ENCODE results near the gene CDH4.
A peak's percentile ranks its signal among the peaks of the same experiment; 100 is the strongest.

The CDH4 gene

GRCh38 chr20:61631751-61632150 is 379.7 kb downstream of the CDH4 start:
- DNase-seq (ENCODE audit: low read depth) = no peak

- DNase-seq (ENCODE audit: low read depth) = no peak
Measured at GRCh38 chr20:61633004-61633403, 380.9 kb downstream of the CDH4 start.

DNA sequence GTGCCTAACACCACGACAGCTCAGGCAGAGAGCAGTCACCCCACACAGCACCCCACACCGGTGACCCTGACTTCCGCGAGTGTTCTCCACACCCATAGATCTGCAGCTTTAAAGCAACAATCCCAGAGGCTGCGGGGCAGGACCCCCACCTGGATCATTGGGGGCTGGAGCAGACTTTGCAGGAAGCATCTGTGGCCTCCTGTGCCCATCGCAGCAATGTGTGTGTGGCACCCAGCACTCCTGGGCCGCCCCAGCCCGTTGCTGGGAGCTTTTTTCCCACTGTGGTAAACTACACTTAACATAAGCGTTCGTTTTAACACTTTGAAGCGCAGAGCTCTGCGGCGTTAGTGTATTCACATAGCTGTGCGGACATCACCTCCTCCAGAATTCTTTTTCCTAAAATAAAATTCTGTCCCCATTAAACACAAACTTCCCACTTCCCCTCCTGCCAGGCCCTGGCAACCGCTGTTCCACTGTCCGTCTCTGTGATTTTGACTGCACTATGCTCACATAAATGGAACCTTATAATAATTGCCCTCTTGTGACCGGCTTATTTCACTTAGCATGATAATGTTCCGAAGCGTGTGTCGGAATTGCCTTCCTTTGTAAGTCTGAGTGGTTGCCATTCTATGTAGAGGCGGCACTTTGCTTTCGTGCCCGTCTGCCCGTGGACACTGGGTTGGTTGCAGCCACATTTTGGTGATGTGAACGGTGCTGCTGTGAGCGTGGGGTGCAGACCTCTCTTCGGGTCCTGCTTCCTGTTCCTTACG is 382.5 kb downstream of the CDH4 start:
- no peak for DNase-seq (ENCODE audit: low read depth)

DNA sequence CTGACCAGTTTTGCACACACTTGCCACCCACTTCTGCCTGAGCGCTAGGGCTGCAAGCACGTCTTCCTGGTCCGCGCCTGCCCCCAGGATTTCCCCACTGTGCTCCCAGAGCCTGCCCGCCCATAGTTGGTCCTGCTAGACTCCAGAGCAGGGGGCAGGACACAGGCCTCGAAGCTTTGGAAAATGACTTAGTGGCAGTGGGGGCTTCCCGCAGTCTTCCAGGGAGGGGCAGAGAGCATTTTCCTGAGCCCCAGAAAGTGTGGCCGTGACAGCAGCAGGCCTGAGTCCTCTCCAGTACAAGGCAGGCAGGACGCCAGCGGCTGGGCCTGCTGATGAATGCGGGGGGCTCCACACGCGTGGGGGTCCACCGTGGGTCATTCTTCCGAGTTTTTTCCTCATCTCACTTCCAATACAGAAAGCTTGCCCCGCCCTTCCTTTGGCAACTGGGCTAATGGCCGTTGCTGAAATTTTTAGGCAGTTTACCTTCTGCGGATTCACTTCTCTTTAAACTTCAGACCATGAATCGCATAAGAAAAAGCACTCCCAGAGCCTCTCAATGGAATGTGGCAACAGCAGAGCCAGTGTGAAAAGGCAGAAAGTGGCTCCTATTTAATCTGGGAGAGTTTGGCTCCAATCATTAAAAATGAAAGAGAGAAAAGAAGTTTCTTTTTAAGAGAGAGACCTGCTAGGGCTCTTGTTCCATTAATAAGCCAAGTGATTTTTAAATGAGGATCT is 383.8 kb downstream of the CDH4 start:
- no peak for DNase-seq (ENCODE audit: low read depth)

- DNase-seq (ENCODE audit: low read depth) = no peak
Measured at GRCh38 chr20:61636531-61637116, 384.6 kb downstream of the CDH4 start.

- DNase-seq (ENCODE audit: low read depth) = peak; percentile 23
Measured at GRCh38 chr20:61638802-61639585, 386.9 kb downstream of the CDH4 start.

DNA sequence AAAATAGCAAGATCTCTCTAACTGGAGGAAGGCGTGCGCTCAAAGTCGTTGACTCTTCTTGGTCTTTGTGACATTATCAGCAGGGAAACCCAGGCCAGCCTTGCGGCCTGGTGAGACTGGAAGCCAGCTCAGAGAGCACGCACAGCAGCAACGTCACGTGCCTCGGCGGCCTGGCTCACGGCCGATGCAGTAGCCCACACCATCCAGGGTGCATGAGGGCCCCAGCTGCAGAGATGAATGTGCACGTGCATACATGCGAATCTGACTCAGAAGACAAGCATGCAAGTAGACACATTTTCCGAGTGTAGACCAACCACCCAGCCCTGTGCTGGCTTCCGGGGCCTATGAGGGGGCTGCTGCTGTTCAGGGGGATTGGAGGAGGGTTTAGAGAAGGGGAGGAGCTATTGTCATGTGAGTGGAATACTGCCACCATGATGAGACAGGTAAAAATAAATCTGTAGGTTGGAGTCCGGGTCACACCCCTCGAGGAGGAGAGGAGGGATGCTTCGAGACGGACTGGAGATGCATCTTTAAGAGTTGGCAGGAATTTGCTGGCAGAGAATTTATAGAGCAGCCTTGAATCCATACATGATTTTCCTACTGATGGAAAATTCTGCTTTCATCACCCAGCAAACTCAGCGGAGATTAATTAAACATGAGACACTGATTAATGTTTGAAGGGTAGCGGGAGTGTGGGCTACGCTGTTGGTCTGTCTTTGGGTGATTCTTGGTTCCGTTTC is 388.2 kb downstream of the CDH4 start:
- DNase-seq (ENCODE audit: low read depth) = peak; percentile 3

- no peak for DNase-seq (ENCODE audit: low read depth)
Measured at GRCh38 chr20:61640871-61641245, 388.8 kb downstream of the CDH4 start.

GRCh38 chr20:61643656-61644377 is 391.8 kb downstream of the CDH4 start:
- DNase-seq (ENCODE audit: low read depth) = no peak

- DNase-seq (ENCODE audit: low read depth) = no peak
Measured at GRCh38 chr20:61644378-61645076, 392.5 kb downstream of the CDH4 start.

DNA sequence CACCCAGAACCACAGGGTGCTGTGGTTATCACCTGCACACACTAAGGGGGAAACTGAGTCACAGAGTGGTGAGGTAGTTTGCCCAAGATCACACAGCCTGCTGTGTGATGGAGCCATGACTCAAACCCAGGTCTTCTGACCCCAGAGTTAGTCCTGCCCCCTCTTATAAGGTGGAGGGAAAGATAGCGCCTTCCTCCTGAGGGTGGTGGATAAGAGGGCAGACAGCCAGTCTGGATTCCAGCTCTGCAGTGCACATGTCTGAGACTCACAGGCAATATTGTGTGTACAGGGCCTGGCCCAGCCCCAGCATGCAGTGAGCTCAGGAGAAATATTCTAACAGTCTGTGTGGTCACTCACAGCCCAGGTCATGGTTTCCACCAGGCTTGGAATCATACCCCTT is 393.7 kb downstream of the CDH4 start:
- DNase-seq (ENCODE audit: low read depth) = no peak

DNA sequence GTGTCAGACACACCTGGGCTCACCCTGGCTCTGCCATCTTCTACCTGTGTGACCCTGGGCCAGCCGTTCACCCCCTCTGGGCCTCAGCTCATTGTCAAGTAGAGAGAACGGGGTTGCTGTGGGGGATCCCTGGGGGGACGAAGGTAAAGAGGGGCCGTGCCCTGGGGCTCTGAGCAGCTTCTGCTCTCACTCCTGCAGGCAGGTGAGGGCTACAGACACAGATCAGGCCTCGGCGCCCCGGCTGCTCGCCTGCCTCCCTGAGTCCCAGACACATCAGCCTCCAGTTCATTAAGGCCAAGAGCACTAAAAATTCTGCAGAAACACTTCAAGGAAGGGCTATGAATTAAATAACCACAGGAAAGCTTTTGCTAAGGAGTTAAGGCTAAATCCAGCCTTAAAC is 394.4 kb downstream of the CDH4 start:
- DNase-seq (ENCODE audit: low read depth) = no peak

- no peak for DNase-seq (ENCODE audit: low read depth)
Measured at GRCh38 chr20:61646986-61647385, 394.9 kb downstream of the CDH4 start.

- DNase-seq (ENCODE audit: low read depth) = no peak
Measured at GRCh38 chr20:61647702-61648101, 395.6 kb downstream of the CDH4 start.

GRCh38 chr20:61649105-61649859 is 397.2 kb downstream of the CDH4 start:
- no peak for DNase-seq (ENCODE audit: low read depth)

- DNase-seq (ENCODE audit: low read depth) = no peak
Measured at GRCh38 chr20:61649860-61650162, 397.8 kb downstream of the CDH4 start.

- DNase-seq (ENCODE audit: low read depth) = no peak
Measured at GRCh38 chr20:61650912-61651733, 399.1 kb downstream of the CDH4 start.

DNA sequence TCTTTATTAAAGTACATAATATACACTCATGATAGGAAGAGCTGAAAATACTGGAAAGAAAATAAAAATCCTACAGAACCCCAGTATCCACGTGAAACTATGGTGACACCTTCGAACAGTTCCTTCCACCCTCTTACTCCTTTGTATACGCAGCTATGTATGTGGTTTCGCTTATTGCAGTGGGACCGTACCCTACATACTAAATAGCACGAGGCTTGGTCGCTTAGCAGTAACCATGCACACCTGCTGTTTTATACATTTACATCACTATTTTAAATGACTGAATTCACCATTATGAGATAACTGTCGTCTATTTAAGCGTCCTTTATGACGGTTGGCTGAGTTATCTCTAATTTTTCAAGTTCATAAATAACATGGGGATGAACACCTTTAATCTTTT is 400.1 kb downstream of the CDH4 start:
- no peak for DNase-seq (ENCODE audit: low read depth)

GRCh38 chr20:61654726-61655125 is 402.7 kb downstream of the CDH4 start:
- DNase-seq (ENCODE audit: low read depth) = no peak

Data from iris pigment epithelial cell (primary cell).